NCI-H748 (cell line): ENCODE measurements around the gene MAP3K12.

ENCODE experiments used
- DNase-seq: peaks from one replicate; lab custom pipeline; 2025; ENCODE audit not compliant: unreplicated experiment; lab: John Stamatoyannopoulos, UW

MAP3K12 gene

DNA sequence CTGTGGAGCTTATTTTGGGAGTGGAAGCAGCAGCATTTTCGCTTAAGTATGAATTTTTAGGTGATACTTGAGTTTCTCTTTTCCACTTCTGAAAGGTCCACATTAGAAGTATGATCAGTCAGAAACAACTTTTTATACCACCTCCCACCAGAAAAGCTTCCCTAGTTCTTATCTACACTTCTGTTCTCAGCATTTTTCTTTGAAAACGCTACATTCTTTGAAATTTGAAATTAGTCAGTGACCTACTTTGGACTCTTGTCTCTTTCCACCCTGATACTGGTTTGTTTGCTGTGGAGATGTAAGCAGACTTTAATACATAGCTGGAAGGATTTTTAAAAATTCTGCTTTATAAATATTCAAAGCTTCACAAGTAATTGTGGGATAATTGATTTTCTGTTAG, 25.2 kb downstream of the MAP3K12 start:
- DNase-seq, result no peak

DNA sequence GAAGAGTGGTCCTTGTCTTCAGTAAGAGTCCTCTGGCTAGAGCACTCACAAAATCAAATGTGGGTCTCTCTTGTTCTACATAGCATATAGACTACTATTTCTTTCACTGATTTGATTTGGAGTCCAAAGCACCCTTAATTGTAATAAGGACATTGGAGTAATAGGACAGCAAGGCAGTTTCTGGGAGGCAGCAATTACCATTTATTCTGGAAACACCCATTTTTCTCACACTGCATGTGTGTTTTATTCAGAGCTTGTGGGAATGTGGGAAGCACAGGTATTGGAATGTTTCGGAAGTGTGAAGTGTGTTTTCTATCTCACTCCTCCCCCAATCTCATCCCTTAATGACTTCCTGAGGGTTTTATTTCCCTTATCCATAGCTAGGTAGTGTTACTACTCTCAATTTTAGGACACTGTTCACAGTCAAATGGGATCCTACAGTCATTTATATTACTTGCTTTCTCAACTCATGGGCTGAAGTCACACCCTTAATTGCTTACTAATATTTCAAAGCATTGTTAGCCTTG, 27.1 kb downstream of the MAP3K12 start:
- DNase-seq, result no peak

DNA sequence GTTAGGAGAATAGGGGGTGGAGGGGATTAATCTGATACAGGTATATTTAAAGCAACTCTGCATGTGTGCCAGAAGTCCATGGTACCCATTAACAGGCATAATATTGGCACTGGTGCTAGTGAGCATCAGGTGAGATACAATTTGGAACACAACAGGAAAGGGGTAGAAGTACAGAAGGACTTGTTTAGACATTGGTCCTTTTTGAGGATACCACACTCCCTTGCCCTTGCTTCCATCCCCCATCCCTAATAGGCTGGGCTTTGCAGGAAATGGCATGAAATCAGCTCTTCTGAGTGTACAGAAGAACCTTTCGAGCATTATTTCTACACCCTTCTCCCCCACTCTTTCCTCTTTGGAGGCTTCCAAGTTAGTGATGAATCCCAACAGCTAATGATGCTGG, 31.0 kb downstream of the MAP3K12 start:
- no peak for DNase-seq

DNA sequence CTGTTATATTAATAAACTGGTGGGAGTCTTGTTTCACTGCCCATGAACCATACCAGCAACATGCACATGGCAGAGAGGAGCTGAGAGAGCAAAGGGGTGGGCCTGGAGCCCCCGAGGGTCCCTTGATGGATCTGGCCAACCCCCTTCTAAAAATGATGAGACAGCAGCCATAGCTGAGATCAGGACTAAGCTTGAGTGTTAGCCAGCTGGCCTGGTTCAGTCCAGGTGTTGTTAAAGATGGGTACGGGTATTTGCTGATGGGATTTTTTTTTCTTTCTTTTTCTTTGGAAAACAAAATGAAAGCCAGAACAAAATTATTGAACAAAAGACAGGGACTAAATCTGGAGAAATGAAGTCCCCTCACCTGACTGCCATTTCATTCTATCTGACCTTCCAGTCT, 31.4 kb downstream of the MAP3K12 start:
- no peak for DNase-seq

DNA sequence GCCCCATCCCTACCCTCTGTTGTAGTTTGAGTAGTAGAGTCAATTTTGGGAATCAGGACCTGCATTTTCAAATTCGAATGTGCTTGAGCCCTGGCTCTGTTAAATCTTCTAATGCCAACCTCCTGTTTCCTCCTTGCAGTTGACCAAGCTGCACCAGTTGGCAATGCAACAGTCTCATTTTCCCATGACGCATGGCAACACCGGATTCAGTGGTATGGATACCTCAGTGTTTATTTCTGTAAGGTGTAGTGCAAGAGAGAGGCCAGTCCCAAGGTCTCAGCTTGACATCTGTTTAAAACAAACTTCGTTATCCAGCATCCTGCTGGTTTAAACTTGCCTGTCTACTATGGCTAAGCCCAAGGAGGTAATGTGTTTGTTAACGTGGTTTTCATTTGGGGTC, 32.2 kb downstream of the MAP3K12 start:
- DNase-seq, result no peak

DNA sequence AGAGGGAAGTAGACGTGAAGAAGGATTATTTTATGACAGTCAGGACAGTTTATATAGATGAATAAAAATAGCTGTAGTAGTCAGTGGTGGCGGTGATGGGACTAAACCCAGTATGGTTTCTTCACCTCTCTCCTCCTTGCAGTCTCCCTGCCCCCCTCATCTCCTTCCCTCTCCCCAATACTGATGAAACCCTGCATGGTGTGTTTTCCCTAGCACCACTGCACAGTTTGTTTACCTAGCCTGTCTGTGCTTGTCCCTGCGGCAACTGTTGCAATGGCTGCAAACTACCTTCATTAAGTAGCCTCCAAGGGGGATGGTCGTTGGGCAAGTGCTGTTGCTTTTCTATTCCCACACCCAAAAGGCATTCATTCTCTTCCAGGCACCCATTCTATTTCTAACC, 32.6 kb downstream of the MAP3K12 start:
- no peak for DNase-seq

DNA sequence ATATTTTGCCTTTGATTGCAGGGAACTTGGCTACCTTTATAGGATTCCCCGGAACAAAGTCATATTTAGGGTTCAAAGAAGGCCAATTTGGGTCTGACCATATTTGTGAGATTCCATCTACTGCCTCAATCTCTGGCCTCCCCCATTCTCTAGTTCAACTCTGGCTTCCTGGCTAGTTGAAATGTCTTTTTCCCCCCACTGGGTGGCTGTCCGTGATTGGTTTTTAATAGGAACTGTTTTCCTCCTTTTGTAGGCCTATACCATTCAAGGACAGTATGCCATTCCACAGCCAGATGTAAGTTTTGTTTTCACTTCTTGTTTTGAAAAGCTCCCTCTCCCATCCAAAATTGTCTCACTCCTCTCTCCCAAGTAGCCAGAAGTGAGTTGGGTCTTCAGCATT, 33.6 kb downstream of the MAP3K12 start:
- DNase-seq, result no peak

DNA sequence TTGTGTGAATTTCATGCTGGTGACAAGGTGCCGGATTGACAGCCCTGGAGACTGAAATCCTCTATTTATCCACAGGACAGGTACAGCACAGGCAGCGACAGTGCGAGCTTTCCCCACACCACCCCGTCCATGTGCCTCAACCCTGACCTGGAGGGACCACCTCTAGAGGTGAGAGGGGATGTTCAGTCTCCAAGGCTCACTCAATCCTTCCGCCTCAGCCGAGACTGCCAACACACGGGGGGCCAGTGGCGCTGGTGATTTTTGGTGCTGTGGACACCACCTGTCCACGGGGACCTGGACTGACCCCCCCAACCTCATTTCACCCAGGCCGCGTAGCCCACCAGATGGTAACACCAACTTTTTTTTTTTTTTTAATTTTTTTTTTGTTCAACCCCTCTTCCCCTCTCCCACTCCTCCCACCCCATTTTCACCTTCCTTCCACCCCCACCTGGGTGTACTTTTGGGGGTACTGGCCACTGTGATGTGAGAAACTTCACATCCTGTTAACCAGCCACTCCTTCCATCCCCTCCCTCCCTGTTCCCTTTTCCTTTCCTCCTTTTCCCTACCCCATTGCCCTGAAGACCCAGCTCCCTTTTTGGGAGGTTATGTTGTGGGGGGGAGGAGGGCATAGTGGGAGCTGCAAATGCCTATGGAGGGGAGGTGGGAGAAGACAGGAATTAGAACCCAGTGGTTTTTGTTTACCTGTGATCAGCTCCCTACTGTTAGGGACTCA, 34.4 kb downstream of the MAP3K12 start:
- DNase-seq, result no peak

DNA sequence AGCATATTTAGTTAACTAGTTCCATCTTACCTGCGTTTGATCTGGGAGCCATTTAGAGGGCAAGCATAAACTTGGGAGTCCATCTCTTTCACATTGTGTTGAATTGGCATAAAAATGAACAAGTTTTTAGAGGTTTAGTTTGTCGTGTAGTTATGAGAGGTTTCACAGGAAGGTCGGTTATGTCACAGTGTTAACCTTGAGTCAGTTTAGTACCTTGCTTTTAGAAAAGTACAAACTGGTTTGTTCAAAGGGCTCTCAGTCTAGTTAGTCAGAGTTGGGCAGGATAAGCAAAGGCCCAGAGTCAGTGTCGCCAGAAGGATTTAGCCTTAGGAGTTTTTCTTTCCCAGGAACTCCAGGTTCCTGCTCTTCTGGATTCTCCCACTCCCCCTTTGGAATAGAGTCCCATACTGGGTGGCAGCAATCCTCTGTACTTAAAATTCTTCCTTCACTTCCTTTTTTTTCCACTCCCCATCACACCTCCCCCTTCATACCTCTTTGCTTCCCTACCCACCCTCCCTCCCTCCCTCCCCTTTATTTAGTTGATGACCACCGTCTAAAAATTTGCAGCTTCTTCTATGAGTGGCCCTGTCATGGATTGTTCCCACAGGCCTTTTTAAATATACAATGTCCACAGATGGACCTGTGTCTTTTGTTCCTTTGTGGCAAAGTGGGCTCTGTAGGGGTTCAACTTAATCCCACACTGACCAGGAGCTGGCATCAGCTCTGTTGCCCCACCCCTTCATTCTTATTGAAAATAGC, 35.3 kb downstream of the MAP3K12 start:
- no peak for DNase-seq

DNA sequence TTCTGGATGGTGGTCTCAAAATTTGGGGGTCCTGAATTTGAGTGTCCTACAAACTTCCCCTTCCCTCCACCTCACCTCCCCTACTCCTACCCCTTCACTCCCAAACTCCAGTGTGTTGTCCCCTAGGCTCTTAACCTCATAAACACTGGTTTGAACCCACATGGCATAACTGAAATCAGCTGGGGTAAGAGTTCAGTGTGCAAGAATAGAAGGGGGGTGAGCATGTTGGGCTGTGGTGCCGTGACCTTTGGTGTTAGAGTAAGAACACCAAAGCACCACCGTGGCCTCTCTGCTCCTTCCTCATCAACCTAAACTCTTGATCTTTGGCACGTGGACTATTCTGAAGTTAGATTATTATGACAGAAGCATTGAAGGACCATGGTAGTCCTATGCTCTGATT, 36.3 kb downstream of the MAP3K12 start:
- no peak for DNase-seq

DNA sequence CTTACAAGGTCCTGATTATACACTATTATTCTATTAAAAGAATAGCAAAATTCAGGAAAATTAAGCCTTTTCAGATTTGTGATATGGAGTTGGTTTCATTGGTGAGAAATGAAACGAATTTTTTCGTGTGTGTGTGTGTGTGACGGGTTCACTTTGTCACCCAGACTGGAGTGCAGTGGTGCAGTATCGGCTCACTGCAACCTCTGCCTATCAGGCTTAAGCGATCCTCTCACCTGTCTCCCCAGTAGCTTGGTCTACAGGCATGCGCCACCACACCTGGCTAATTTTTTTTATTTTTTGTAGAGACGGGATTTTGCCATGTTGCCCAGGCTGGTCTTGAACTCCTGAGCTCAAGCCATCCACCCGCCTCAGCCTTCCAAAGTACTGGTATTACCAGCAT, 37.7 kb downstream of the MAP3K12 start:
- DNase-seq, result no peak

DNA sequence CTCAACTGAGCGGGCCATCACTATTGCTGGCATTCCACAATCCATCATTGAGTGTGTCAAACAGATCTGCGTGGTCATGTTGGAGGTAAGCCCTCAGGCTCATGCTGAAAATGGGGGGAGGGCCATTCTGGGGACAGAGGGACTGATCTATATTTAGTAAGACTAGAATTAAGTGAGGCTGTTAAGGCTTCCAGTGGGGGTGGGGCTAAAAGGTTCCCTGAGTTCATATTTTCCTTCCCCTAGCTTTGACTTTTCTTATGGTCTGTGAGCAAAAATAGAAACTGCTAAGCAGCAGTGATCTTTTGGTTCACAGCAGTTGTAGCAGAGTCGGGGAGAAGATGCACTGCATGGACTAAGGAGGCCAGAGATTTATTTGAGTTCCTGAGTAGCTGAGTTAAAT, 38.2 kb downstream of the MAP3K12 start:
- no peak for DNase-seq

DNA sequence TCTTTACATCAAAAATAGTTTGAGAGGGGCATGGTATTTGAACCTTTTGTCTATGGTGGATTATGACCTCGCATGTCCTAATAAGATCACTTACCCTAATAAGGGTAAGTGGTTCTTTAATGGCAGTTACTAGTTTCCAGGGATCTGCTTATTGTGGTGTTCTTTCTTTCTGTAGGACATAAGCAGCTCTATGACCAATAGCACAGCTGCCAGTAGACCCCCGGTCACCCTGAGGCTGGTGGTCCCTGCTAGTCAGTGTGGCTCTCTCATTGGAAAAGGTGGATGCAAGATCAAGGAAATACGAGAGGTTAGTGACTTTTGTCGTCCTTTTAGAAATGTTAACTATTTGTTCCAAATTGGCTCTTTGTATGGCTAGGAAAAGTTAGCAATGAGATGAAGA, 40.2 kb downstream of the MAP3K12 start:
- no peak for DNase-seq

DNA sequence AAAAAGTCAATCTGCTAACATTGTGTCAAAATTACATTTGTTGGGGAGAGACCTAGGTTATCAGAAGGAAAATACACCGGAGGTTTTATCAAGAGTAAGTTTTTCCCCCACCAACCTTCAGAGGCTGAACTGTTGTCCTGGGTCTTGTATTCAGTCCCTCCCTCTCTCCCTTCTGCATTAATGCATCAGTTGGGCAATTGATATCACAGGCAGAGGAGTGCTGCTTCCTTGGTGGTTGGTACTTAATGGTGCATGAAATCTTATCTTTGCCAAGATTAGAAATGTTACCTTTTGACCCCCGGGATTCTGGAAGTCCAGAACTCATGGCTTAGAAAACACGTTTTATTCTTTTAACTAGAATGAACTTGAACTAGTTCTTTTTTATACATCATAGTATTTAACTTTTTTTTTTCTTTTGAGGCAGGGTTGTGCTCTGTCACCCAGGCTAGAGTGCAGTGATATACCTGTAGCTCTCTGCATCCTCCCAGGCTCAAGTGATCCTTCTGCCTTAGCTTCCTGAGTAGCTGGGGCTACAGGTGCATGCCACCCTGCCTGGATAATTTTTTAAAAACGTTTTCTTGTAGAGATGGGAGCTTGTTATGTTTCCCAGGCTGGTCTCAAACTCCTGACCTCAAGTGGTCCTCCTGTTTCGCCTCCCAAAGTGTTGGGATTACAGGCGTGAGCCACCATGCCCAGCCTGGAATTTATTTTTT, 42.4 kb downstream of the MAP3K12 start:
- no peak for DNase-seq

DNA sequence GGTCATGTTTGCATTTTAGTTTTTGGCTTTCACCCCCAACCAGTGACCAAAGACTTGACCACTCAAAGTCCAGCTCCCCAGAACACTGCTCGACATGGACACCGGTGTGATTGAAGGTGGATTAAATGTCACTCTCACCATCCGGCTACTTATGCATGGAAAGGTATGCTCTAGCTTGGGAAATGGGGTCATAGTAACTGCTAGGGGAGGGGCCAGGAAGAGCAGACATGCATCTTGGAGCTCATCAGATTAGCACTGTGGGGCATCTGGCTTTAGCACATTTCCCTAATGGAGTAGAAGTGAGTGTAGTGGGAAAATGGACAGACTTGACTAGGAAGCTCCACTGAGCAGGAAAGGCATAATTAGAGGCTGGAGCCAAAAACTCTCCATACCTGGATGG, 44.6 kb downstream of the MAP3K12 start:
- DNase-seq, result no peak

DNA sequence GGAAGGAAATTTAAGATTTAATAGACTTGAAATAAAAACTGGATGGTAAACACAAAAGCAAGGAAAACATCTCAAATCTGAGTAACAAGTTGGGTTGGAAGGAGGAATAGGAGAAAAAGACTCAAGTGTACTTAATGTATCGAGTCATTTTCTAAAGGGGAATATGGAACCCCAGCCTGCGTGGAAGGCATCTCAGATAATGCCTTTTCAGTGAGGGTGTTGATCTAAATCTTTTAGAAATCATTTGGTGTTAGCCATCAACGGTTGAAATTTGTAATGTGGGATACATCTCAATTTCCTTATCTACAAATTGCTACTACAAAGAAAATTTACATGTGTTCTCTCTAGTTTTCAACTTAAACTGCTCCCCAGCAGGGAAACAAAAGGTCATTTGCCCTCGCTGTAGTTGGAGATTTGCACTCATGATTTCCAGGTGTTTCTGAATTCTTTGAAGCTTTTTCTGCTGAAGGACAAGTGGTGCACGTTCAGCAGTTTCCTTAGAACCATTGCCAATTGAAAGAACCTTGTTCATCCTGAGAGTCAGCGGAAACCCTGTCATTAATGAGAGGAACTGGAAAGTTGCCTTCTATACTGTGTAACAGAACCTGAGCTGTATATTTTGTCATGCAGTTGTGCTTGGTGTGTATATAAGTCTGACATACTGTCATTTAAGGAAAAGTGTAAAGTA, 45.2 kb downstream of the MAP3K12 start:
- DNase-seq, result no peak

DNA sequence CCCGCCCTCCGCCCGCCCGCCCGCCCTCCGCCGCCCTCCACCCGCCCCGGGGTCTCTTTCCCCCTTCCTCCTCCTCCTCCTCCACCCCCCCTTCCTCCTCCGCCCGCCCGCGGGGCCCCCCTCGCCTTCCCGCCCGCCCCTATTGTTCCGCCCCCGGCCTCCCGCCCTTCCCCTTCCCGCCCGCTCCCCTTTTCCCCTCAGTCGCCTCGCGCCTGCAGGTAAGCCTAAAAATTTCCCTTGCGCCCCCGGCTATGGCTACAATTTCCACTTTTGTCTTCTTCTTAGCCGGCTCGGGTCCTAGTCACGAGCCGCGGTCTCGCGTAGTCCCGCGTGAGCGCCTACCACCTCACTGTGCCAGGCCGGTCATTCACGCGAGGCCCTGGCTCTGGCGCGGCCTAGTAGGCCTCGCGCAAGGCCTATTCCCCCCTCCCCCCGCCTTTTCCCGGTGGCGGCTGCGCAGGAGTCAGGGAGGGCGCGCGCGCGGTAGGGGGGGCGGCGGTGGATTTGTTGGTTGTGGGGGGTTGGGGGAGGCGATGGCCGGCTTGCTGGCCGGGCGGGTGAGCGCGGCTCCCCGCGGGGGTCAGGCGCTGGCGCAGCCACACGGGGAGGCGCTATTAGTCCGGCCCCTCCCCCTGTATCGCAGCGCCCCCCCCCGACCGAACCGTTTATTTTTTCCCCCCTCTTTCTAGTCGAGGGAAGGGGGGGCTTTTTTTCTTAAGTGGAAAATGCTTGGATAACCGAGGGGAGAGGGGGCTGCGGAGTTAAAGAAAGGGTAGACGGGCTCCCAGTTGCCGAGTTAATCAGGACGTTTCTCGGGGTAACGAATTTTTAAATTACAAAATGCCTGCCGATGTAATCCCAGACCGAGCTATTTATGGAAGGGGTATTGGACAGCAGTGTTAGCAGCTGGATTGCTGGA, 46.8 kb downstream of the MAP3K12 start:
- DNase-seq, result peak; percentile 85

DNA sequence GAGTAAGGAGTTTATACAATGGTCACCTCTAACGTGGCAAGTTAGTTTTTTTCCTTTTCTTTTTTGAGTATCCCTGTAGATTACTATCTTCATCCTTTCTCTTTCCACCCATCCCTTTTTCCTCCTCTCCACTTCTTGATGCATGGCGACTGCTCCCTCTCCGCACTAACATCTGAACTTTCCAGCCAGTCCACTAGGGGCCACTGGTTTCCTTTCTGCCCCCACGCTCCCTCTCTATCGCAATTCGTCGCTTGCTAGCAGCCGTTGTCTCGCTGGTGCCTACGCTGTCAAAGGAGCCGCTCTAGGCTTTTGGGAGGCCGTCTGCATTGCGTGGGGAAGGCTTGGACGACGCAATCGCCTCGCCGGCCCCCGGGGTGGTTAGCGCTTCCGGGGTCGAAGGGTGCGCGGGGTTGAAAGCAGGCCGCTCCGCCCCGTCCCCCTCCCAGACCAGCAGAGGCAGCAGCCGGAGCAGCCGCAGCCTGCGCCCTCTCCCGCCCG, 47.5 kb downstream of the MAP3K12 start, which contains the start of gene PCBP2:
Gene PCBP2 (plus strand): TSS at position 442 of the 498 bp plus-strand sequence. CDS start 2,699 bp downstream, outside the sequence.
- peak; percentile 100 for DNase-seq

DNA sequence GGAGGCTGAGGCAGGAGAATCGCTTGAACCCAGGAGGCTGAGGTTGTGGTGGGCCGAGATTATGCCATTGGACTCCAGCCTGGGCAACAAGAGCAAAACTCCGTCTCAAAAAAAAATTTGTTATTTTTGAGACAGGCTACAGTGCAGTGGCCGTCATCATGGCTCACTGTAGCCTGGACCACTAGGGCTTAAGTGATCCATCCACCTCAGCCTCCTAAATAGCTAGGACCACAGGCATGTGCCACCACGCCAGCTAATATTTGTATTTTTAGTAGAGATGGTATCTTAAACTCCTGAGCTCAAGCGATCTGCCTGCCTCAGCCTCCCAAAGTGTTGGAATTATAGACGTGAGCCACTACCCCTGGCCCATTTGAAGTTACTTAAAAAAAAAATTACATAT, 48.3 kb downstream of the MAP3K12 start:
- DNase-seq, result no peak
